Transverse colon (tissue), 3 donors: ENCODE data around the gene HIVEP1.

Source experiments
- CTCF ChIP-seq, 5 experiments: fragments of 200-600 bp in 3 of 5; fragments of 450-650 bp in 2 of 5; sonication (generic) in 3 of 5; IDR thresholded peaks; 1 replicate in 2 of 5; 2 replicates in 3 of 5; pipeline ENCODE4 v1.5.1; 2016 to 2017; ENCODE audit warnings: antibody characterized with exemption in 5 of 5, inconsistent platforms in 3 of 5, mild to moderate bottlenecking in 2 of 5, moderate library complexity in 1 of 5
- POLR2A ChIP-seq: fragments of 450-650 bp; IDR thresholded peaks from one replicate; pipeline ENCODE4 v1.6.1; 2016; ENCODE audit warnings: antibody characterized with exemption, mild to moderate bottlenecking, moderate library complexity

GRCh38 chr6:12096342-12096741, 84.2 kb downstream of the HIVEP1 start:
- TF ChIP-seq POLR2A (no peak), CTCF (IDR thresholded peaks at IDR 0.05) (no peak)
